ENCODE results near the gene LEKR1.
"Not testable (repeated sequence)": the region's sequence is repeated elsewhere in the genome, so short reads cannot be mapped to it uniquely, and the experiment has no call there.

LEKR1 gene

GRCh38 chr3:156902916-156903315 lies 76.8 kb downstream of the LEKR1 start:
- no peak for DNase-seq (ENCODE audit: low read depth, low spot score)

GRCh38 chr3:156906275-156906674 lies 80.1 kb downstream of the LEKR1 start:
- DNase-seq (ENCODE audit: low read depth, low spot score) = no peak

- DNase-seq (ENCODE audit: low read depth, low spot score) = no peak
Measured at GRCh38 chr3:156908398-156908797, 82.2 kb downstream of the LEKR1 start.

- DNase-seq (ENCODE audit: low read depth, low spot score) = no peak
Measured at GRCh38 chr3:156910022-156910421, 83.9 kb downstream of the LEKR1 start.

GRCh38 chr3:156910831-156911230 lies 84.7 kb downstream of the LEKR1 start:
- DNase-seq (ENCODE audit: low read depth, low spot score) = not testable (repeated sequence)

GRCh38 chr3:156914300-156914699 lies 88.1 kb downstream of the LEKR1 start:
- DNase-seq (ENCODE audit: low read depth, low spot score) = not testable (repeated sequence)

- DNase-seq (ENCODE audit: low read depth, low spot score) = no peak
Measured at GRCh38 chr3:156915372-156915771, 89.2 kb downstream of the LEKR1 start.

- no peak for DNase-seq (ENCODE audit: low read depth, low spot score)
Measured at GRCh38 chr3:156918746-156919145, 92.6 kb downstream of the LEKR1 start.

- no peak for DNase-seq (ENCODE audit: low read depth, low spot score)
Measured at GRCh38 chr3:156919818-156920217, 93.7 kb downstream of the LEKR1 start.

GRCh38 chr3:156920399-156920798 lies 94.2 kb downstream of the LEKR1 start:
- no peak for DNase-seq (ENCODE audit: low read depth, low spot score)

- DNase-seq (ENCODE audit: low read depth, low spot score) = no peak
Measured at GRCh38 chr3:156923349-156923748, 97.2 kb downstream of the LEKR1 start.

GRCh38 chr3:156938724-156939123 lies 112.6 kb downstream of the LEKR1 start:
- no peak for DNase-seq (ENCODE audit: low read depth, low spot score)

- no peak for DNase-seq (ENCODE audit: low read depth, low spot score)
Measured at GRCh38 chr3:156939315-156939714, 113.2 kb downstream of the LEKR1 start.

GRCh38 chr3:156941311-156941710 lies 115.2 kb downstream of the LEKR1 start:
- no peak for DNase-seq (ENCODE audit: low read depth, low spot score)

- no peak for DNase-seq (ENCODE audit: low read depth, low spot score)
Measured at GRCh38 chr3:156948402-156949210, 122.5 kb downstream of the LEKR1 start.

GRCh38 chr3:156952011-156952410 lies 125.9 kb downstream of the LEKR1 start:
- no peak for DNase-seq (ENCODE audit: low read depth, low spot score)

- DNase-seq (ENCODE audit: low read depth, low spot score) = no peak
Measured at GRCh38 chr3:156957715-156958114, 131.6 kb downstream of the LEKR1 start.

GRCh38 chr3:156963096-156963495 lies 136.9 kb downstream of the LEKR1 start:
- no peak for DNase-seq (ENCODE audit: low read depth, low spot score)

- no peak for DNase-seq (ENCODE audit: low read depth, low spot score)
Measured at GRCh38 chr3:156964577-156964976, 138.4 kb downstream of the LEKR1 start.

- DNase-seq (ENCODE audit: low read depth, low spot score) = not testable (repeated sequence)
Measured at GRCh38 chr3:156966349-156966748, 140.2 kb downstream of the LEKR1 start.

- no peak for DNase-seq (ENCODE audit: low read depth, low spot score)
Measured at GRCh38 chr3:156973954-156974353, 147.8 kb downstream of the LEKR1 start.

- no peak for DNase-seq (ENCODE audit: low read depth, low spot score)
Measured at GRCh38 chr3:156974931-156975330, 148.8 kb downstream of the LEKR1 start.

- no peak for DNase-seq (ENCODE audit: low read depth, low spot score)
Measured at GRCh38 chr3:156975721-156976120, 149.6 kb downstream of the LEKR1 start.

GRCh38 chr3:156976933-156977332 lies 150.8 kb downstream of the LEKR1 start:
- no peak for DNase-seq (ENCODE audit: low read depth, low spot score)
